Measurements from ENCODE around the gene AQP12A.

AQP12A gene

GRCh38 chr2:240732911-240733622 is 41.4 kb downstream of the AQP12A start:
- Histone ChIP-seq H3K27me3 (peaks cover 3% of the 10 kb centered on the region), H3K27ac (no peak overlapping the region), H3K9me3 (no peaks in the 10 kb centered on the region), H3K4me1 (ENCODE audit: control insufficient read depth in 1 of 2, insufficient read depth in 1 of 2, low read depth in 1 of 2, low read length in 1 of 2) (no peaks in the 10 kb centered on the region), H3K4me3 (ENCODE audit: low read depth in 1 of 2, low read length in 1 of 2) (no peak overlapping the region), H3K36me3 (no peaks in the 10 kb centered on the region)
- TF ChIP-seq, protein P1, sequence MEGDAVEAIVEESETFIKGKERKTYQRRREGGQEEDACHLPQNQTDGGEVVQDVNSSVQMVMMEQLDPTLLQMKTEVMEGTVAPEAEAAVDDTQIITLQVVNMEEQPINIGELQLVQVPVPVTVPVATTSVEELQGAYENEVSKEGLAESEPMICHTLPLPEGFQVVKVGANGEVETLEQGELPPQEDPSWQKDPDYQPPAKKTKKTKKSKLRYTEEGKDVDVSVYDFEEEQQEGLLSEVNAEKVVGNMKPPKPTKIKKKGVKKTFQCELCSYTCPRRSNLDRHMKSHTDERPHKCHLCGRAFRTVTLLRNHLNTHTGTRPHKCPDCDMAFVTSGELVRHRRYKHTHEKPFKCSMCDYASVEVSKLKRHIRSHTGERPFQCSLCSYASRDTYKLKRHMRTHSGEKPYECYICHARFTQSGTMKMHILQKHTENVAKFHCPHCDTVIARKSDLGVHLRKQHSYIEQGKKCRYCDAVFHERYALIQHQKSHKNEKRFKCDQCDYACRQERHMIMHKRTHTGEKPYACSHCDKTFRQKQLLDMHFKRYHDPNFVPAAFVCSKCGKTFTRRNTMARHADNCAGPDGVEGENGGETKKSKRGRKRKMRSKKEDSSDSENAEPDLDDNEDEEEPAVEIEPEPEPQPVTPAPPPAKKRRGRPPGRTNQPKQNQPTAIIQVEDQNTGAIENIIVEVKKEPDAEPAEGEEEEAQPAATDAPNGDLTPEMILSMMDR (IDR thresholded peaks at IDR 0.05) = no peak

DNA sequence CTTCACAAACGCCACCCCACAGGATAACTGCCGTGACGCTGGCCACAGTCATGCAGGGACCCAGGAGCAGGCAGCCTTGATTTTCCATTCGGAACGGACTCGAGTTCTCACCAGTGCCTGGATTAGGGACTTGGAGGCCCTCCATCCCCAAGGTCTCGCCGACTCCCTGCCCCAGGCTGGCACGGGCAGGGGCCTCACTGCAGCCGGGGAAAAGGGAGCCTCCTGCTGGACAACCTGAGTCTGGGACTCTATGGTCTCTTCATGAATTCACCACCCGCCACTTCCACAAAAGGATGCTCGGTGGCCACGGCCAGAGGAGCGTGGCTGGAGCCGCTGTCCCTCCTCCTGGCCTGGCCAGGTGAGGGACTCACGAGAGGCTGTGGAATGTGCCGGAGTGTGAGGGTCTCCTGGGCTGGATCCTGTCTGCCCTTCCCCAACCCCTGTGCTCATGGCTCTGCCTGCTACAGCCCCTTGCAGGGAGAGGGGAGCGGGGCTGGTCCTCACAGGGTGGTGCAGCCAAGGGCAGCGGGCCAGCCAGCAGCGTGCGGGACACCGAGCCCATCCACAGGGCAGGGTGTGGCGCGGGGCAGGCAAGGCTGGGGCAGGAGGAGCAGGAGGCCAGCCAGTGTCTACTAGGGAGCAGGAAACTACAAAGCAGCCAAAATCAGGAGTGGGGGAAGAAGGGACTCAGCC is 42.3 kb downstream of the AQP12A start:
- Histone ChIP-seq H3K27ac (no peak overlapping the region), H3K36me3 (no peaks in the 10 kb centered on the region), H3K4me3 (ENCODE audit: low read depth in 1 of 2, low read length in 1 of 2) (no peak overlapping the region), H3K9me3 (no peaks in the 10 kb centered on the region), H3K4me1 (ENCODE audit: control insufficient read depth in 1 of 2, insufficient read depth in 1 of 2, low read depth in 1 of 2, low read length in 1 of 2) (no peaks in the 10 kb centered on the region), H3K27me3 (peaks cover 10% of the 10 kb centered on the region)
- TF ChIP-seq, protein P1 (IDR thresholded peaks at IDR 0.05) = no peak

DNA sequence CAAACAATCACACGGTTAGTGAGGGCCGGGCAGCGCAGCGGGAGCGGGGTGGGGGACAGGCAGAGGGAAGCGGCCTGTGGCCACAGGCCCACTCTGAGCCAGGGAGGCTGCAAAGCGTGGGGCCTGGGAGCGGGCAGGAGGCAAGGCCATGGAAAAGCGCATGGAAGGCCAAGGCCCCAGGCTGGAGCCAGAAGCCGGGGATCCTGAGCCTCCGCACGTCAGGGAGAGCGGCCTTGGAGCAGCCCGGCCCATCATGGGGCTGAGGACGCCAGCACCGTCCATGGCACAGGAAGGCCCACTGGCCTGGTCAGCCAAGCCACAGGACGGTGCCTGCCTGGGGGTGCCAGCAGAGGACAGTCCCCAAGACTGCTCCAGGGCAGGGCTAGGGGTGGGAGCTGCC is 43.1 kb downstream of the AQP12A start:
- Histone ChIP-seq H3K27ac (no peak overlapping the region), H3K27me3 (peaks cover 14% of the 10 kb centered on the region), H3K4me1 (ENCODE audit: control insufficient read depth in 1 of 2, insufficient read depth in 1 of 2, low read depth in 1 of 2, low read length in 1 of 2) (no peaks in the 10 kb centered on the region), H3K36me3 (no peaks in the 10 kb centered on the region), H3K9me3 (no peaks in the 10 kb centered on the region), H3K4me3 (ENCODE audit: low read depth in 1 of 2, low read length in 1 of 2) (no peak overlapping the region)
- TF ChIP-seq, protein P1 (IDR thresholded peaks at IDR 0.05) = no peak

DNA sequence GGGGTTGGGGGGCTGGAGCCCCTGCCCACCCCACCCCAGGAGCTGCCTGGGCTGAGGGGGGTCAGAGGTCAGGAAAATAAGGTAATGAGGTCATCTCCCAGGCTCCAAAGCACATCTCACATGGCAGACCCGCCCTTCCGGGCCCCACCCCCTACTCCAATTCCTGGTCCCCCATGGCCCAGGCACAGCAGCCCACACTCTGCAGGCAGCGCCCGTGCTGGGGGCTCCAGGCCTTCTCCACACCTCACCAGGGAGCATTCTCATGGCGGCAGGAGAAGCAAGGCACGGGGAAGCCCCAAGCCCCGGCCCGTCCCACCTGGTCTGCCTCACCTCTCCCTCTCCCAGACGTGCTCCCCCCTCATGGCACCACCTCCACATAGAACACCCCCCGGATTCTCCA is 43.8 kb downstream of the AQP12A start:
- Histone ChIP-seq H3K4me1 (ENCODE audit: control insufficient read depth in 1 of 2, insufficient read depth in 1 of 2, low read depth in 1 of 2, low read length in 1 of 2) (no peaks in the 10 kb centered on the region), H3K4me3 (ENCODE audit: low read depth in 1 of 2, low read length in 1 of 2) (no peak overlapping the region), H3K27ac (no peak overlapping the region), H3K36me3 (no peaks in the 10 kb centered on the region), H3K27me3 (peaks cover 16% of the 10 kb centered on the region), H3K9me3 (no peaks in the 10 kb centered on the region)
- TF ChIP-seq, protein P1 (IDR thresholded peaks at IDR 0.05) = no peak

- no peaks in the 10 kb centered on the region for H3K36me3 ChIP-seq
- peaks cover 16% of the 10 kb centered on the region for H3K27me3 ChIP-seq
- H3K9me3 ChIP-seq = no peaks in the 10 kb centered on the region
- H3K4me1 ChIP-seq (ENCODE audit: control insufficient read depth in 1 of 2, insufficient read depth in 1 of 2, low read depth in 1 of 2, low read length in 1 of 2) = no peaks in the 10 kb centered on the region
- H3K27ac ChIP-seq = no peak overlapping the region
- TF ChIP-seq, protein P1 (IDR thresholded peaks at IDR 0.05) = no peak
- no peak overlapping the region for H3K4me3 ChIP-seq (ENCODE audit: low read depth in 1 of 2, low read length in 1 of 2)
These were observed 44.9 kb downstream of the AQP12A start for GRCh38 chr2:240736281-240737250.

All from neutrophil (primary cell).